Tibial artery (tissue), 4 donors: ENCODE measurements around the gene TRAPPC2.
A peak's percentile ranks its signal among the peaks of the same experiment; 100 is the strongest.

Source experiments
- DNase-seq, 2 donors: peaks; one replicate each; pipeline ENCODE4 v3.0.0-alpha.2; 2019
- H3K27ac ChIP-seq, 2 donors: fragments of 200-600 bp; sonication (generic) in 1 of 2; 1 replicate in 1 of 2; 2 replicates in 1 of 2; pipeline ENCODE4 v1.5.1; 2018 to 2019; ENCODE audit warnings: mild to moderate bottlenecking in 1 of 2
- H3K27me3 ChIP-seq, 2 donors: fragments of 200-600 bp; sonication (generic) in 1 of 2; one replicate each; pipeline versions ENCODE4 v1.5.1 to v1.6.0; 2016 to 2019
- H3K36me3 ChIP-seq, 3 donors: fragments of 200-600 bp; sonication (generic) in 2 of 3; one replicate each; pipeline ENCODE4 v1.5.1; 2016 to 2019; ENCODE audit warnings: mild to moderate bottlenecking in 2 of 3
- H3K4me1 ChIP-seq, 4 donors: fragments of 200-600 bp; sonication (generic) in 2 of 4; 1 replicate in 3 of 4; 2 replicates in 1 of 4; pipeline ENCODE4 v1.5.1; 2016 to 2019
- H3K4me3 ChIP-seq, 2 donors: fragments of 200-600 bp; sonication (generic) in 1 of 2; 1 replicate in 1 of 2; 2 replicates in 1 of 2; pipeline ENCODE4 v1.5.1; 2018 to 2019; ENCODE audit warnings: mild to moderate bottlenecking in 2 of 2
- H3K9me3 ChIP-seq, 3 donors: fragments of 200-600 bp; sonication (generic) in 1 of 3; one replicate each; pipeline ENCODE4 v1.5.1; 2016 to 2019
- CTCF ChIP-seq, 2 experiments: fragments of 200-600 bp in 1 of 2; fragments of 450-650 bp in 1 of 2; IDR thresholded peaks; one replicate each; pipeline ENCODE4 v1.5.1; 2017 to 2019; ENCODE audit warnings: antibody characterized with exemption in 2 of 2, mild to moderate bottlenecking in 1 of 2, moderate library complexity in 1 of 2
- intact Hi-C: fragments of 100-400 bp; cut with DNase I; formaldehyde crosslinking; loops from one replicate; pipeline ENCODE4 v1.15.0; 2023; ENCODE audit warnings: low total_unique reads

TRAPPC2 gene

GRCh38 chrX:13774696-13775095, 40.3 kb upstream of the TRAPPC2 start:
- H3K9me3 ChIP-seq: no peaks in the 10 kb centered on the region
- H3K4me1 ChIP-seq: no peaks in the 10 kb centered on the region
- H3K4me3 ChIP-seq: no peak overlapping the region
- DNase-seq: no peak
- no peaks in the 10 kb centered on the region for H3K27me3 ChIP-seq
- H3K27ac ChIP-seq: no peak overlapping the region
- peaks cover 0 to 49% (median 16%) of the 10 kb centered on the region in 3 donors for H3K36me3 ChIP-seq
- intact Hi-C loops: no loop called here
- no peak for TF ChIP-seq CTCF (IDR thresholded peaks at IDR 0.05)

- no peak for DNase-seq
- TF ChIP-seq CTCF (IDR thresholded peaks at IDR 0.05): no peak
- Histone ChIP-seq H3K36me3 (peaks cover 0 to 72% (median 40%) of the 10 kb centered on the region in 3 donors), H3K9me3 (no peaks in the 10 kb centered on the region), H3K27ac (no peak overlapping the region), H3K4me3 (no peak overlapping the region), H3K27me3 (no peaks in the 10 kb centered on the region), H3K4me1 (no peaks in the 10 kb centered on the region)
- intact Hi-C loops: no loop called here
These were observed 35.7 kb upstream of the TRAPPC2 start for GRCh38 chrX:13770013-13770535.

GRCh38 chrX:13768939-13769338, 34.5 kb upstream of the TRAPPC2 start:
- H3K27me3 ChIP-seq: no peaks in the 10 kb centered on the region
- intact Hi-C loops: no loop called here
- no peak for DNase-seq
- no peak for TF ChIP-seq CTCF (IDR thresholded peaks at IDR 0.05)
- H3K36me3 ChIP-seq: peaks cover 0 to 63% (median 31%) of the 10 kb centered on the region in 3 donors
- no peak overlapping the region for H3K4me3 ChIP-seq
- no peaks in the 10 kb centered on the region for H3K9me3 ChIP-seq
- no peak overlapping the region for H3K27ac ChIP-seq
- H3K4me1 ChIP-seq: no peaks in the 10 kb centered on the region

- Histone ChIP-seq H3K27ac (no peak overlapping the region), H3K4me1 (peaks cover 0 to 6% (median 0%) of the 10 kb centered on the region in 4 donors), H3K27me3 (no peaks in the 10 kb centered on the region), H3K4me3 (no peak overlapping the region), H3K36me3 (peaks cover 0 to 64% (median 49%) of the 10 kb centered on the region in 3 donors), H3K9me3 (no peaks in the 10 kb centered on the region)
- no peak for DNase-seq
- no peak for TF ChIP-seq CTCF (IDR thresholded peaks at IDR 0.05)
- intact Hi-C loops: no loop called here
These were observed 30.3 kb upstream of the TRAPPC2 start for GRCh38 chrX:13764765-13765164.

GRCh38 chrX:13764281-13764680, 29.9 kb upstream of the TRAPPC2 start:
- no peak for DNase-seq
- Histone ChIP-seq H3K27ac (no peak overlapping the region), H3K4me1 (peaks cover 0 to 6% (median 0%) of the 10 kb centered on the region in 4 donors), H3K27me3 (no peaks in the 10 kb centered on the region), H3K36me3 (peaks cover 0 to 64% (median 48%) of the 10 kb centered on the region in 3 donors), H3K9me3 (no peaks in the 10 kb centered on the region), H3K4me3 (no peak overlapping the region)
- no peak for TF ChIP-seq CTCF (IDR thresholded peaks at IDR 0.05)
- intact Hi-C loops: no loop called here

- intact Hi-C loops: no loop called here
- TF ChIP-seq CTCF (IDR thresholded peaks at IDR 0.05): no peak
- Histone ChIP-seq H3K4me3 (no peak overlapping the region), H3K27me3 (no peaks in the 10 kb centered on the region), H3K9me3 (no peaks in the 10 kb centered on the region), H3K4me1 (peaks cover 0 to 6% (median 0%) of the 10 kb centered on the region in 4 donors), H3K36me3 (peaks cover 0 to 66% (median 49%) of the 10 kb centered on the region in 3 donors), H3K27ac (peak overlapping the region in 1 of 2 donors; percentile 41)
- DNase-seq: peak; percentile 46 to 66
These were observed 29.1 kb upstream of the TRAPPC2 start for GRCh38 chrX:13763489-13763888.
